HG02943 (cell line): ENCODE measurements around the gene ASTN2.
"Not testable (repeated sequence)": the region's sequence is repeated elsewhere in the genome, so short reads cannot be mapped to it uniquely, and the experiment has no call there.

Experiments
- ATAC-seq: cut with Tn5 transposase; IDR thresholded peaks from one replicate; pipeline ENCODE4 v1.9.1; 2021; ENCODE audit warnings: mild to moderate bottlenecking, low read depth, moderate library complexity; ENCODE audit not compliant: unreplicated experiment

The ASTN2 gene

GRCh38 chr9:116940614-116941215 lies 474.1 kb downstream of the ASTN2 start:
- no peak for ATAC-seq

GRCh38 chr9:116939614-116940013 lies 475.2 kb downstream of the ASTN2 start:
- no peak for ATAC-seq

GRCh38 chr9:116939161-116939560 lies 475.7 kb downstream of the ASTN2 start:
- no peak for ATAC-seq

- no peak for ATAC-seq
These were observed 477.5 kb downstream of the ASTN2 start for GRCh38 chr9:116937361-116937760.

- ATAC-seq = no peak
These were observed 479.5 kb downstream of the ASTN2 start for GRCh38 chr9:116935149-116935897.

GRCh38 chr9:116934131-116934530 lies 480.7 kb downstream of the ASTN2 start:
- no peak for ATAC-seq

- ATAC-seq = no peak
These were observed 481.6 kb downstream of the ASTN2 start for GRCh38 chr9:116933251-116933650.

GRCh38 chr9:116929621-116930020 lies 485.2 kb downstream of the ASTN2 start:
- ATAC-seq = no peak

GRCh38 chr9:116928884-116929283 lies 486.0 kb downstream of the ASTN2 start:
- ATAC-seq = no peak

GRCh38 chr9:116928289-116928688 lies 486.6 kb downstream of the ASTN2 start:
- ATAC-seq = no peak

GRCh38 chr9:116927726-116928125 lies 487.1 kb downstream of the ASTN2 start:
- no peak for ATAC-seq

- no peak for ATAC-seq
These were observed 489.7 kb downstream of the ASTN2 start for GRCh38 chr9:116925121-116925520.

GRCh38 chr9:116924462-116925110 lies 490.3 kb downstream of the ASTN2 start:
- ATAC-seq = no peak

- ATAC-seq = not testable (repeated sequence)
These were observed 496.9 kb downstream of the ASTN2 start for GRCh38 chr9:116917895-116918508.

GRCh38 chr9:116913536-116913935 lies 501.3 kb downstream of the ASTN2 start:
- no peak for ATAC-seq

- ATAC-seq = no peak
These were observed 504.7 kb downstream of the ASTN2 start for GRCh38 chr9:116910201-116910600.

GRCh38 chr9:116907989-116908388 lies 506.9 kb downstream of the ASTN2 start:
- ATAC-seq = no peak

GRCh38 chr9:116905171-116905588 lies 509.7 kb downstream of the ASTN2 start:
- no peak for ATAC-seq

- ATAC-seq = no peak
These were observed 510.7 kb downstream of the ASTN2 start for GRCh38 chr9:116904165-116904564.

GRCh38 chr9:116901260-116901659 lies 513.6 kb downstream of the ASTN2 start:
- no peak for ATAC-seq

- ATAC-seq = no peak
These were observed 514.3 kb downstream of the ASTN2 start for GRCh38 chr9:116900543-116900942.
